Liver (tissue), 9 donors: ENCODE measurements around the gene OR52E2. TPM values are rescaled to one million over a fixed set of nuclear protein-coding genes. Genes with fewer than 3 reads are reported as not detected.

Experiments
- DNase-seq: peaks from one replicate; pipeline ENCODE4 v3.0.0-alpha.2; 2017; ENCODE audit warnings: low spot score
- H3K27ac ChIP-seq, 2 donors: one replicate each; pipeline ENCODE4 v1.7.0; 2013; ENCODE audit warnings: inconsistent platforms in 2 of 2, low read length in 2 of 2, control low read depth in 1 of 2, low read depth in 1 of 2, mild to moderate bottlenecking in 1 of 2
- H3K27me3 ChIP-seq, 4 donors: one replicate each; pipeline versions ENCODE4 v1.6.1 to v1.7.0; 2013; ENCODE audit warnings: low read length in 3 of 4, inconsistent platforms in 1 of 4, mild to moderate bottlenecking in 1 of 4, moderate library complexity in 1 of 4; ENCODE audit not compliant: control insufficient read depth in 4 of 4, insufficient read depth in 4 of 4
- H3K36me3 ChIP-seq, 4 donors: one replicate each; pipeline versions ENCODE4 v1.6.1 to v1.7.0; 2013; ENCODE audit warnings: low read length in 3 of 4, mild to moderate bottlenecking in 3 of 4, low read depth in 1 of 4, moderate library complexity in 1 of 4; ENCODE audit not compliant: control insufficient read depth in 4 of 4, insufficient read depth in 3 of 4
- H3K4me1 ChIP-seq, 4 donors: one replicate each; pipeline versions ENCODE4 v1.6.1 to v1.7.0; 2013; ENCODE audit warnings: low read length in 3 of 4, mild to moderate bottlenecking in 3 of 4, moderate library complexity in 1 of 4; ENCODE audit not compliant: control insufficient read depth in 4 of 4, insufficient read depth in 4 of 4
- H3K4me3 ChIP-seq, 3 donors: one replicate each; pipeline versions ENCODE4 v1.6.1 to v1.7.0; 2013; ENCODE audit warnings: low read length in 3 of 3, control low read depth in 1 of 3, low read depth in 1 of 3, mild to moderate bottlenecking in 1 of 3
- H3K9ac ChIP-seq, 2 donors: one replicate each; pipeline ENCODE4 v1.7.0; 2013; ENCODE audit warnings: low read length in 2 of 2, mild to moderate bottlenecking in 2 of 2, moderate library complexity in 2 of 2, control low read depth in 1 of 2, low read depth in 1 of 2
- H3K9me3 ChIP-seq, 4 donors: one replicate each; pipeline versions ENCODE4 v1.6.1 to v1.7.0; 2013; ENCODE audit warnings: low read length in 3 of 4; ENCODE audit not compliant: control insufficient read depth in 4 of 4
- EGR1 ChIP-seq, 2 donors: IDR thresholded peaks; 2 replicates each; pipeline ENCODE4 v1.6.1; 2016 to 2018; ENCODE audit warnings: antibody characterized with exemption in 2 of 2, low read depth in 2 of 2
- FOXA1 ChIP-seq: IDR thresholded peaks from 2 replicates; pipeline ENCODE4 v1.6.1; 2016; ENCODE audit warnings: antibody characterized with exemption
- FOXA2 ChIP-seq: IDR thresholded peaks from 2 replicates; pipeline ENCODE4 v1.6.1; 2016; ENCODE audit warnings: antibody characterized with exemption
- GABPA ChIP-seq, 2 donors: IDR thresholded peaks in 1 of 2; conservative IDR thresholded peaks in 1 of 2; 2 replicates each; pipeline ENCODE4 v1.6.1; 2016; ENCODE audit warnings: antibody characterized with exemption in 2 of 2, mild to moderate bottlenecking in 1 of 2, moderate library complexity in 1 of 2
- HNF4A ChIP-seq, 2 donors: conservative IDR thresholded peaks; 2 replicates each; pipeline ENCODE4 v1.6.1; 2016; ENCODE audit warnings: antibody characterized with exemption in 2 of 2, mild to moderate bottlenecking in 2 of 2
- HNF4G ChIP-seq: IDR thresholded peaks from 2 replicates; pipeline ENCODE4 v1.6.1; 2016; ENCODE audit warnings: antibody characterized with exemption
- JUND ChIP-seq, 2 donors: IDR thresholded peaks; 2 replicates each; pipeline ENCODE4 v1.6.1; 2016; ENCODE audit warnings: antibody characterized with exemption in 2 of 2
- NR2F2 ChIP-seq: IDR thresholded peaks from 2 replicates; pipeline ENCODE4 v1.6.1; 2016; ENCODE audit warnings: antibody characterized with exemption
- RAD21 ChIP-seq, 2 donors: IDR thresholded peaks; 2 replicates each; pipeline ENCODE4 v1.6.1; 2016; ENCODE audit warnings: antibody characterized with exemption in 2 of 2, mild to moderate bottlenecking in 2 of 2
- RXRA ChIP-seq, 2 donors: IDR thresholded peaks; 2 replicates each; pipeline ENCODE4 v1.6.1; 2017 to 2018; ENCODE audit warnings: antibody characterized with exemption in 2 of 2, mild to moderate bottlenecking in 1 of 2
- SP1 ChIP-seq: IDR thresholded peaks from 2 replicates; pipeline ENCODE4 v1.6.1; 2018; ENCODE audit warnings: antibody characterized with exemption, mild to moderate bottlenecking
- TAF1 ChIP-seq: conservative IDR thresholded peaks from 2 replicates; pipeline ENCODE4 v1.6.1; 2016; ENCODE audit warnings: antibody characterized with exemption, mild to moderate bottlenecking
- YY1 ChIP-seq: IDR thresholded peaks from 2 replicates; pipeline ENCODE4 v1.6.1; 2016; ENCODE audit warnings: antibody characterized with exemption, mild to moderate bottlenecking
- WGBS: extraction: QIAGEN DNeasy Blood & Tissue Kit; methylation state at CpG from one replicate; pipeline ENCODE4 v1.1.7; 2013; 5-methylcytosine and 5-hydroxymethylcytosine counted together
- polyA plus RNA-seq, 2 donors: library from polyadenylated mRNA; stranded (reverse) in 1 of 2; unstranded in 1 of 2; fragments of 200-250 nt in 1 of 2; fragments of >200 nt in 1 of 2; fragmentation: Nextera tagmentation in 1 of 2; extraction: Ambion mirVana in 1 of 2; gene quantifications; one replicate each; pipeline versions ENCODE4 v1.2.1 to v1.2.3, GENCODE V29; 2013 to 2015
- total RNA-seq, 2 donors: library from RNA; depleted of rRNA; stranded (reverse); fragments of >200 nt; gene quantifications; one replicate each; pipeline ENCODE4 v1.2.3, GENCODE V29; 2014
- TF ChIP-seq, protein P1 (sequence below): IDR thresholded peaks from 2 replicates; pipeline ENCODE4 v1.6.1; 2016; ENCODE audit warnings: antibody characterized with exemption, mild to moderate bottlenecking
- TF ChIP-seq, protein P2 (sequence below): IDR thresholded peaks from 2 replicates; pipeline ENCODE4 v1.6.1; 2016; ENCODE audit warnings: antibody characterized with exemption
- TF ChIP-seq, protein P3 (sequence below): IDR thresholded peaks from 2 replicates; pipeline ENCODE4 v1.6.1; 2016; ENCODE audit warnings: antibody characterized with exemption
- TF ChIP-seq, protein P4 (sequence below): fragments of 150-350 bp; IDR thresholded peaks from 2 replicates; pipeline ENCODE4 v1.5.1; 2017; ENCODE audit warnings: improper control_type of control experiment, low read depth, low read length; ENCODE audit not compliant: missing input control
- TF ChIP-seq, protein P5 (sequence below): IDR thresholded peaks from 2 replicates; pipeline ENCODE4 v1.6.1; 2016; ENCODE audit warnings: antibody characterized with exemption
- donor health status: healthy.
- donor health status: healthy.
- donor health status: healthy.
- donor health status: healthy.
- donor health status: healthy.

OR52E2 gene
- total and polyA plus RNA-seq, 4 donors = not detected

DNA sequence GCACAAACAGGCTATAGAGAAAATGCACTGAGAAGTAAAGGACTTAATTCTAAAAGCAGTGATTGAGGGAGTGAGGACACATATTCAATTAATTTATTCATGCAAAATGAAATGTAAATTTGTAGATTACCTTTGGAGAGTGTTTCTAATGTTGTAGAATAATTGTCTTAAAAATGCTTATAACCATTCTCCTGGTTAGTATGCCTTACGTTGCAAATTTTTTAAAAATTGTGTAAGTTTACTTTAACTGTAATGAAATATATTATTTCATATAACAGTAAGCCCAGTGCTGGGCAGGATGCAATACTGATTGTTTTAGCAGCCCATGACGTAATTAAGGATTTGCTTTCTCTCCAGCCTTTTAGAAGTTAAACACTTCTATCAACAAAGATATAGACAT is 36.6 kb upstream of the OR52E2 start:
- Histone ChIP-seq H3K27ac (no peak overlapping the region), H3K9ac (no peak overlapping the region), H3K4me1 (no peaks in the 10 kb centered on the region), H3K4me3 (no peak overlapping the region), H3K36me3 (no peaks in the 10 kb centered on the region), H3K27me3 (peaks cover 0 to 5% (median 4%) of the 10 kb centered on the region in 4 donors), H3K9me3 (no peaks in the 10 kb centered on the region)
- no peak for DNase-seq
- 59% methylated on average over 2 of the region's 2 CpGs for WGBS
- TF ChIP-seq, protein P1, sequence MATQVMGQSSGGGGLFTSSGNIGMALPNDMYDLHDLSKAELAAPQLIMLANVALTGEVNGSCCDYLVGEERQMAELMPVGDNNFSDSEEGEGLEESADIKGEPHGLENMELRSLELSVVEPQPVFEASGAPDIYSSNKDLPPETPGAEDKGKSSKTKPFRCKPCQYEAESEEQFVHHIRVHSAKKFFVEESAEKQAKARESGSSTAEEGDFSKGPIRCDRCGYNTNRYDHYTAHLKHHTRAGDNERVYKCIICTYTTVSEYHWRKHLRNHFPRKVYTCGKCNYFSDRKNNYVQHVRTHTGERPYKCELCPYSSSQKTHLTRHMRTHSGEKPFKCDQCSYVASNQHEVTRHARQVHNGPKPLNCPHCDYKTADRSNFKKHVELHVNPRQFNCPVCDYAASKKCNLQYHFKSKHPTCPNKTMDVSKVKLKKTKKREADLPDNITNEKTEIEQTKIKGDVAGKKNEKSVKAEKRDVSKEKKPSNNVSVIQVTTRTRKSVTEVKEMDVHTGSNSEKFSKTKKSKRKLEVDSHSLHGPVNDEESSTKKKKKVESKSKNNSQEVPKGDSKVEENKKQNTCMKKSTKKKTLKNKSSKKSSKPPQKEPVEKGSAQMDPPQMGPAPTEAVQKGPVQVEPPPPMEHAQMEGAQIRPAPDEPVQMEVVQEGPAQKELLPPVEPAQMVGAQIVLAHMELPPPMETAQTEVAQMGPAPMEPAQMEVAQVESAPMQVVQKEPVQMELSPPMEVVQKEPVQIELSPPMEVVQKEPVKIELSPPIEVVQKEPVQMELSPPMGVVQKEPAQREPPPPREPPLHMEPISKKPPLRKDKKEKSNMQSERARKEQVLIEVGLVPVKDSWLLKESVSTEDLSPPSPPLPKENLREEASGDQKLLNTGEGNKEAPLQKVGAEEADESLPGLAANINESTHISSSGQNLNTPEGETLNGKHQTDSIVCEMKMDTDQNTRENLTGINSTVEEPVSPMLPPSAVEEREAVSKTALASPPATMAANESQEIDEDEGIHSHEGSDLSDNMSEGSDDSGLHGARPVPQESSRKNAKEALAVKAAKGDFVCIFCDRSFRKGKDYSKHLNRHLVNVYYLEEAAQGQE = no peak
- no peak for TF ChIP-seq FOXA1
- TF ChIP-seq, protein P2, sequence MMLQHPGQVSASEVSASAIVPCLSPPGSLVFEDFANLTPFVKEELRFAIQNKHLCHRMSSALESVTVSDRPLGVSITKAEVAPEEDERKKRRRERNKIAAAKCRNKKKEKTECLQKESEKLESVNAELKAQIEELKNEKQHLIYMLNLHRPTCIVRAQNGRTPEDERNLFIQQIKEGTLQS = no peak
- TF ChIP-seq YY1 = no peak
- TF ChIP-seq NR2F2 = no peak

DNA sequence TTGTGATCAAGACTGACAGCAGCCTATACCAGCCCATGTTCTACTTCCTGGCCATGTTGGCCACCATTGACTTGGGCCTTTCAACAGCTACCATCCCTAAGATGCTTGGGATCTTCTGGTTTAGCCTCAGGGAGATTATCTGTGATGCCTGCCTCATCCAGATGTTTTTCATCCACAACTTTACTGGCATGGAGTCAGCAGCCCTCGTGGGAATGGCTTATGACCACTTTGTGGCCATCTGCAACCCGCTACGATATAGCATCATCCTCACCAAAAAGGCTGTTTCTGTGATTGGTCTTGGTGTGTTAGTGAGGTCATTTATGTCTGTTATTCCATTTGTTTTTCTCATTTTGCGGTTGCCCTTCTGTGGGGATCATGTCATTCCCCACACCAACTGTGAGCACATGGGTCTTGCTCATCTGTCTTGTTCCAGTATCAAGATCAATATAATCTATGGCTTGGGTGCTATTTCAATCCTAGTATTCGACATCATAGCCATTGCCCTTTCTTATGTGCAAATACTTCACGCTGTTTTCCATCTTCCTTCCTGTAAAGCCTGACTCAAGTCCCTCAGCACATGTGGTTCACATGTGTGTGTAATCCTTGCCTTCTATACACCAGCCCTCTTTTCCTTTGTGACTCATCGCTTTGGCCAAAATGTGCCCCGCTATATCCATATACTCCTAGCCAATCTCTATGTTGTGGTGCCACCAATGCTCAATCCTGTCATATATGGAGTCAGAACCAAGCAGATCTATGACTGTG is 33.6 kb upstream of the OR52E2 start:
- peaks cover 0 to 1% (median 0%) of the 10 kb centered on the region in 4 donors for H3K4me1 ChIP-seq
- H3K36me3 ChIP-seq = no peaks in the 10 kb centered on the region
- no peak for DNase-seq
- WGBS = 82% methylated on average over 8 of the region's 8 CpGs
- no peak overlapping the region for H3K9ac ChIP-seq
- H3K27ac ChIP-seq = no peak overlapping the region
- H3K9me3 ChIP-seq = no peaks in the 10 kb centered on the region
- no peak overlapping the region for H3K4me3 ChIP-seq
- no peak for TF ChIP-seq HNF4A (conservative IDR thresholded peaks at IDR 0.05)
- TF ChIP-seq, protein P3, sequence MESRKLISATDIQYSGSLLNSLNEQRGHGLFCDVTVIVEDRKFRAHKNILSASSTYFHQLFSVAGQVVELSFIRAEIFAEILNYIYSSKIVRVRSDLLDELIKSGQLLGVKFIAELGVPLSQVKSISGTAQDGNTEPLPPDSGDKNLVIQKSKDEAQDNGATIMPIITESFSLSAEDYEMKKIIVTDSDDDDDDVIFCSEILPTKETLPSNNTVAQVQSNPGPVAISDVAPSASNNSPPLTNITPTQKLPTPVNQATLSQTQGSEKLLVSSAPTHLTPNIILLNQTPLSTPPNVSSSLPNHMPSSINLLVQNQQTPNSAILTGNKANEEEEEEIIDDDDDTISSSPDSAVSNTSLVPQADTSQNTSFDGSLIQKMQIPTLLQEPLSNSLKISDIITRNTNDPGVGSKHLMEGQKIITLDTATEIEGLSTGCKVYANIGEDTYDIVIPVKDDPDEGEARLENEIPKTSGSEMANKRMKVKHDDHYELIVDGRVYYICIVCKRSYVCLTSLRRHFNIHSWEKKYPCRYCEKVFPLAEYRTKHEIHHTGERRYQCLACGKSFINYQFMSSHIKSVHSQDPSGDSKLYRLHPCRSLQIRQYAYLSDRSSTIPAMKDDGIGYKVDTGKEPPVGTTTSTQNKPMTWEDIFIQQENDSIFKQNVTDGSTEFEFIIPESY = no peak
- no peak for TF ChIP-seq JUND (IDR thresholded peaks at IDR 0.05)
- no peak for TF ChIP-seq NR2F2
- no peak for TF ChIP-seq RXRA (IDR thresholded peaks at IDR 0.05)
- no peak for TF ChIP-seq FOXA2
- no peak for TF ChIP-seq RAD21 (IDR thresholded peaks at IDR 0.05)
- TF ChIP-seq, protein P4, sequence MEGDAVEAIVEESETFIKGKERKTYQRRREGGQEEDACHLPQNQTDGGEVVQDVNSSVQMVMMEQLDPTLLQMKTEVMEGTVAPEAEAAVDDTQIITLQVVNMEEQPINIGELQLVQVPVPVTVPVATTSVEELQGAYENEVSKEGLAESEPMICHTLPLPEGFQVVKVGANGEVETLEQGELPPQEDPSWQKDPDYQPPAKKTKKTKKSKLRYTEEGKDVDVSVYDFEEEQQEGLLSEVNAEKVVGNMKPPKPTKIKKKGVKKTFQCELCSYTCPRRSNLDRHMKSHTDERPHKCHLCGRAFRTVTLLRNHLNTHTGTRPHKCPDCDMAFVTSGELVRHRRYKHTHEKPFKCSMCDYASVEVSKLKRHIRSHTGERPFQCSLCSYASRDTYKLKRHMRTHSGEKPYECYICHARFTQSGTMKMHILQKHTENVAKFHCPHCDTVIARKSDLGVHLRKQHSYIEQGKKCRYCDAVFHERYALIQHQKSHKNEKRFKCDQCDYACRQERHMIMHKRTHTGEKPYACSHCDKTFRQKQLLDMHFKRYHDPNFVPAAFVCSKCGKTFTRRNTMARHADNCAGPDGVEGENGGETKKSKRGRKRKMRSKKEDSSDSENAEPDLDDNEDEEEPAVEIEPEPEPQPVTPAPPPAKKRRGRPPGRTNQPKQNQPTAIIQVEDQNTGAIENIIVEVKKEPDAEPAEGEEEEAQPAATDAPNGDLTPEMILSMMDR = no peak
- no peak for TF ChIP-seq YY1
- TF ChIP-seq HNF4G = no peak
- no peak for TF ChIP-seq SP1
- TF ChIP-seq TAF1 = no peak
- TF ChIP-seq, protein P5, sequence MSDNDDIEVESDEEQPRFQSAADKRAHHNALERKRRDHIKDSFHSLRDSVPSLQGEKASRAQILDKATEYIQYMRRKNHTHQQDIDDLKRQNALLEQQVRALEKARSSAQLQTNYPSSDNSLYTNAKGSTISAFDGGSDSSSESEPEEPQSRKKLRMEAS = no peak
- no peak for TF ChIP-seq GABPA (IDR thresholded peaks at IDR 0.05 in 1 of 2, conservative IDR thresholded peaks at IDR 0.05 in 1 of 2)
- TF ChIP-seq, protein P1 = no peak
- TF ChIP-seq FOXA1 = no peak
- TF ChIP-seq, protein P2 = no peak
- TF ChIP-seq EGR1 (IDR thresholded peaks at IDR 0.05; ENCODE audit: low read depth in 2 of 2) = no peak
- H3K27me3 ChIP-seq = peaks cover 0 to 5% (median 2%) of the 10 kb centered on the region in 4 donors
